SH-SY5Y (cell line): ENCODE measurements around the gene PDE6H.

Experiments
- GATA2 ChIP-seq: IDR thresholded peaks from 2 replicates; pipeline ENCODE4 v1.6.1; 2011; ENCODE audit warnings: mild to moderate bottlenecking, low read depth, low read length
- GATA3 ChIP-seq: IDR thresholded peaks from 2 replicates; pipeline ENCODE4 v1.6.1; 2011; ENCODE audit warnings: low read depth, mild to moderate bottlenecking, low read length, moderate library complexity

Gene PDE6H

DNA sequence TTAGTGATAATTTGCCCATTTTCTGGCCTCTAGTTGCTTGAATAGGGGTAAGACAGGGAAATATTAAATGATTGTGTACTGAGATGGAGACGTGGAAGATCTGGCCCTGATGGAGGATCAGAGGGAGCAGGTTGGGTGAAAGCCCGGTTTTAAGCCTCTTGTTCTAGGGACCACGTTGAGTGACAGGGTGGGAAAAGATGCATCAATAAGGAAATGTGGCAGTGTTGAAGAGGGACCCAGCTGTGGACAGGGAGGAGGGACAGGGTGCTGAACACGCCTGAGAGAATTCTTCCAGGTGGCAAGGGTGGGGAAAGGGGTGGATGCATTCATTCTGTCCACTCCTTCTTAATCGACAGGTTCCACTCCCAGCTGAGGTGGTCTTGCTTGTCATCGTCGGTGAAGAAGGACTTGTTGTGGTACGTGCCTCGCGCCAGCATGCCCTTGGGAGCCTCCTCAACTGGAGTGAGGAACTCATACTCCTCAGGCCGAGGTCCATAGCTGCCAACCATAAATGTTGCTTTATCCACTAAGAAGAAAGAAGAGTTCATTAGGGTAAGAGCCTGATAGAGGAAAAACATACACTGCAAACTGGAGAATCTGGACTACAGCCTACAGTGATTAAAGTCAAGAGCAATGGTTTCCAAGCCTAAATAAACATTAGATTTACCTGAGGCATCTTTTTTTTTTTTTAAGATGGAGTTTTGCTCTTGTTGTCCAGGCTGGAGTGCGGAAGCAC, 30.5 kb upstream of the PDE6H start:
- TF ChIP-seq GATA3 (no peak), GATA2 (no peak)

DNA sequence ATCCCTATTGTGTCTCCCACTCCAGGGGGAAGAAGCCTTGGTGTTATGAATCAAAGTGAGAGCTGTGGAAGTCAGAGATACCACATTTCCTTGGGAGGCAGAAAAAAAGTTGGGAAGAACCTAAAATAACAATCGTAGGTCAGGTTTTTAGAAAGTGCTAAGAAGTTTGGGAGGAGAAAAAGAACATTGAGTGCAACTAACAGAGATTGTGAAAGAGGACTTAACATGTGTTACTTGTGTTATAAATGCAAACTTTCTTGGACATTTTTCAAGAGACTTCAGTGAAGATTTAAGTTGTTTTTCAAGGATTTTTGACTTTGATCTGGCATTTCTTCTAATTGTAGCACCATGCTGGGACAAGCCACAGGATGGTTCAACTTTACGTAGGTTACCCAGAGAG, 26.7 kb upstream of the PDE6H start:
- no peak for TF ChIP-seq GATA3
- no peak for TF ChIP-seq GATA2

DNA sequence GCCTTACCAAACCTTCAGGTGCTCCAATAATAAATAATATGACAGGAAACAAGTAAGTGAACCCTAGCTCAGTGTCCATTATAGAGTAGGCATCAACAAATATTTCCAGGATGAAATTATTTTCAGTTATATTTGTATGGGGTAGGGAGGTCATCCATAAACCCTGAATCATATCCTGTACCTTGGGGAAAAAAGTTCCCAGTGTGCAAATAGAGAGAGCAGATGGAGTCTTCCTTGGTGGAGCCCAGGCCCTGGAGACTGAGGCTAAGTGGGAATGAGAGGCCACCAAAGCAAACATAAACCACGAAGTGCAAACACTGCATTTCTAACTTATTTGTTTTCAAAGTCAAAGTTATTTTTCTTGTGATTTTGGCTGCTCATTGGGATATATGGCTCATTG, 26.0 kb upstream of the PDE6H start:
- TF ChIP-seq GATA3 (no peak), GATA2 (no peak)

DNA sequence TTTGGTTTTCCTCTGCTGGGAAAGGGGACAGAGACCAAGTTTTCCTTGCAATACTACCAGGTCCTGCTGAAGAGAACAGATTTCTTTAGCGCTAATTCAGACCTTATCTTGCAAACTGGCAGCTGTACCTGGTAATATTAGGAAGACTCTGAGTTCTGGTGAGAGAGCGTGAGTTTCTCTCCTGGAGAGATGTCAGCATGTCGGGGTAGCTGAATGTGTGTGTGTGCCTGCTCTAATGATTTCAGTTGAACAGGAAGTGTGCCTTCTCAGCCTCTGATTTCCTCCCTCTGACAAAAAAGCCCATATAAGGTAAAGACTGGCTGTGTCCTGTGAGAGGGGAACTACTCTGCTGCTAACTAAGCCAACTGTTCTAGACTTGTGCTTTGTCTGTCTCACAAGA, 24.2 kb upstream of the PDE6H start:
- TF ChIP-seq GATA3 (no peak), GATA2 (no peak)

DNA sequence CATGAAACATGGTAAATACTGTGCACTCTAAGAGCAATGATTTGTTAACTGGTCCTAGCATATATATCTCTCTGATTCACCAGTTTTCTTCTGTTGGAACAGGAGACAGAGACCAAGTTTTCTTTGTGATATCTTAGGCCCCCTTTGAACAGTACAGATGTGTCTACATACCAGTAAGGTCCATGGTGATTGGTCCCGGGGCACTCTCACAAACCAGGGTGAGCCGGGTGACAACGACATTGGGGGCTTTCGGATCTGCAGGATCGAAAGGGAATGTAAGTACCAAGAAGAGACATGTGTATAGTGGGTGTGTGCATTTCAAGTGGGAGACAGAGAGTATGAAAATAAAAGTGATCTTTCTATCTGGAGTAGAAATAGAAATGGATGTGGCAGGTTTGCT, 23.2 kb upstream of the PDE6H start:
- TF ChIP-seq GATA3 = no peak
- no peak for TF ChIP-seq GATA2

DNA sequence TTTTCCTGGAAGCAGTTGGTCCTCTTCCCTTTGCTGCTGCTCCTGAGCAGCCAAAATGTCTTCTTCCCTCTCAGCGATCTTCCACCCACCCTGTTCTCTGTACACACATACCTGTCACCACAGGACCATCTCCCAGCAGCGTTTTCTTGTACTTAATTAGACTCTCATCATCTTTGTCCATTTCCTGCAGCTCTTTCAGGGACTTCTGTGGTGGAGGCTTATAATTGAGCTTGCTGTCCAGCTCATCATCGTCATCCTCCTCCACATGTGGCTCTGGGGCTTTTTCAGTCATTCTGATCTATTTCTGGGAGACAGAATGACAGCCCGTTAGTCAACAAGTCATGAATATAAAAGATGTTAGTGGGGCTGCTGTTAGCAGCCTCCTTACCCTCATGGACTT, 22.4 kb upstream of the PDE6H start:
- TF ChIP-seq GATA3 = no peak

DNA sequence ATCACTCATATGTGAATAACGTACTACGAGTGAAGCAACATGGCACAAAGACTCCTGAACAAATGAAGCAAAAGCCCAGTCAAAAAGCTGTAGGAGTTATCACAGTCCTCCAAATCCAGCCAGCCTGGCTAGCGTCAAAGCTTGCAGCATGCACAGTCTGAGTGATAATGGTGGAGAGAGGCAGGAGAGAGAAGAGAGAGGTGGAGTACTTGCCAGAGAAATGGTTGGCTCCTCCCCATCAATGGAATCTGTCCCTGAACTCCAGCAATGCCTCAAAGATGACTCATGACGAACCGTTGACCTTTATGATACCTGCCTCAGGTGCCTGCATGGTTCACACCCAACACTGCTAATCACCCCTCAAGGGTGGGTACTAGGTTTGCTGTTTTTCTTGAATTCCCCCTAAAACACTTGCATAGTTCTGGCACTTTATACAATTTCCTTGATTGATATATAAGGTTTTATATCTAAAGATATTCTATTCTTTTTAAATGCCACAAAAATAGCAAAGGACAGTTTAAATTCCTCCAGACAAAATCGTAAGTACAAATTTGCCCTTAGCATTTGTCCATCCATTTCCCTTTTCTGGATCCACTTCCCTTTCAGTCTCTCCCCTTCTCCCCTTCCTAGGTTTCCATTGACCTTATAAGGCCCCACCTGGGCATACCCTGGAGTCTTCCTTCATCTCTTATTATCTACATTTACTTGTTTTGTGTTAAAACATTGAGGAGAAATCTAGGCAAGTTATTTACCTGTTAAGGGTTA, 21.7 kb upstream of the PDE6H start:
- TF ChIP-seq GATA3 = no peak
- TF ChIP-seq GATA2 = no peak

DNA sequence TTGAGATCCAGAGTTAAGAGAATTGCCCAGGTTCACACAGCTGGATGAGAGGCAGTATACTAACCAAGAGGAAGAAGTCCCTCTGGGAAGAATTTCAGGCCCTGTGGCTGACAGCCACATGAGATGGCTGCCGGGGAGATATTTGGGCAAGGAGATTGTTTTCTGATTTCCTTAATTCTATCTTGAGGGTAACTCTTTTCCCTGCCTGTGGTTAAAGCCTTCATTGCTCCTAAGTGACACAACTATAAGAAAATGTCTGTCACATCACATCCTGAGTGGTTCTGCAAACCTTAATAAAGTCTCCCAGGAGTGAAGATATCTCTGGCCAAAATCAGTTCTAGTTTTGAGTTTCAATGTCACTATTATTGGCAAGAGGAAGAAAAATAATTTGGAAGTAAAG, 21.0 kb upstream of the PDE6H start:
- no peak for TF ChIP-seq GATA3
- no peak for TF ChIP-seq GATA2

DNA sequence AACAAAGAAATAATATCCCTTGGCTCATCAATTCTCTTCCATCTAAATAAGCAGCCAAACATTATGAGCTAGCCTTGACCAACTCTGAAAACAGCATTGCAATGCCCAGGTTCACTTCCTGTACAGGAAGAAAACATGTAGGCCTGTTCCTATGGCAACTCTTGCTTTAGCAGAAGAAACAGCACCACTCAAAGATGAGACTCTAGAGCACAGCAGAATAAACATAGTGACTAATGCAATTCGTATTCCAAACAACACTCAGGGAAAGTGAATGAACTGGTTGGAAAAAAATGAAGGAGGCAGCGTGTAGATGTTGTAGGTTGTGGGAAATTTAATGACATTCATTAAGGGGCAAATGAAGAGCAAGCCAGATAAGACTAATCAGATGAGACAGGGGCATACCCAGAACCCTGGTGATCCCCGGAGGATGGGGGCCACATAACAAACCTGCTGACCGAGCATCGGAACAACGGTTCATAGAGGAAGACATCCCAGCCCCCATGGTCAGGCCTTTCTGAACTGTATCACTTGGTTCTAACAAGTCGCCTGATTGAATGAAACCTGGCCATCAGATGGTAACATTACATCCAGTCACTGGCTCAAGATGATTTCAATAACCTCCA, 20.4 kb upstream of the PDE6H start:
- TF ChIP-seq GATA3 = no peak
- no peak for TF ChIP-seq GATA2

DNA sequence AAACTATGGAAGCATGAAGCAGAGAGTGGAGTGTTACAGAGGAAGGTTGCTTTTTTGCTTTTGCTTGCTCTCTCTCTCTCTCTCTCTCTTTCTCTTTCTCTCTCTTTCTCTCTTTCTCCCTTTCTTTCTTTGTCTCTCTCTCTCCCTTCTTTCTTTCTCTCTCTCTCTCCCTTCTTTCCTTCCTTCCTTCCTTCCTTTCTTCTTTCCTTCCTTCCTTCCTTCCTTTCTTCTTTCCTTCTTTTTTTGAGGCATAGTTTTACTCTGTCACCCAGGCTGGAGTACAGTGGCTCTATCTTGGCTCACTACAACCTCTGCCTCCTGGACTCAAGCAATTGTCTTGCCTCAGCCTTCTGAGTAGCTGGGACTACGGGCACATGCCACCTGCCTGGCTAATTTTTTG, 19.1 kb upstream of the PDE6H start:
- TF ChIP-seq GATA3 (no peak), GATA2 (no peak)

DNA sequence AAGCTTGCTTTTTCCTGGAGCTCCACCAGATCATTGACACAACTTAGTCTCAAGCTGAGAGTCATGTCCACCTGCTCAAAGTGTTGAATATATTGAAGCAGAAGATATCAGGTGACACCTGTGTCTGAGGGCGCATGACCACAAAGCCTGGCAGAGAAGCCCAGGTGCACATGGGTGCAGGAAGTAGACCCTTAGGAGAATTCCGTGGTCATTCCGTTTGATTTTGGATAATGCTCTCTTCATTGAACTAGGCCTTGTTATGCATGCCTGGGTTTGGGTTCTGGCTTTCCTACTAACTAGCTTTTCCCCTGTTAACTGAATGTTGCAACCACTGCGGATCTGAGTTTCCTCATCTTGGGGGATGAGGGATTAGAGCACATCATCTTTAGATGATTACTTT, 18.6 kb upstream of the PDE6H start:
- TF ChIP-seq GATA3 = no peak
- TF ChIP-seq GATA2 = no peak

DNA sequence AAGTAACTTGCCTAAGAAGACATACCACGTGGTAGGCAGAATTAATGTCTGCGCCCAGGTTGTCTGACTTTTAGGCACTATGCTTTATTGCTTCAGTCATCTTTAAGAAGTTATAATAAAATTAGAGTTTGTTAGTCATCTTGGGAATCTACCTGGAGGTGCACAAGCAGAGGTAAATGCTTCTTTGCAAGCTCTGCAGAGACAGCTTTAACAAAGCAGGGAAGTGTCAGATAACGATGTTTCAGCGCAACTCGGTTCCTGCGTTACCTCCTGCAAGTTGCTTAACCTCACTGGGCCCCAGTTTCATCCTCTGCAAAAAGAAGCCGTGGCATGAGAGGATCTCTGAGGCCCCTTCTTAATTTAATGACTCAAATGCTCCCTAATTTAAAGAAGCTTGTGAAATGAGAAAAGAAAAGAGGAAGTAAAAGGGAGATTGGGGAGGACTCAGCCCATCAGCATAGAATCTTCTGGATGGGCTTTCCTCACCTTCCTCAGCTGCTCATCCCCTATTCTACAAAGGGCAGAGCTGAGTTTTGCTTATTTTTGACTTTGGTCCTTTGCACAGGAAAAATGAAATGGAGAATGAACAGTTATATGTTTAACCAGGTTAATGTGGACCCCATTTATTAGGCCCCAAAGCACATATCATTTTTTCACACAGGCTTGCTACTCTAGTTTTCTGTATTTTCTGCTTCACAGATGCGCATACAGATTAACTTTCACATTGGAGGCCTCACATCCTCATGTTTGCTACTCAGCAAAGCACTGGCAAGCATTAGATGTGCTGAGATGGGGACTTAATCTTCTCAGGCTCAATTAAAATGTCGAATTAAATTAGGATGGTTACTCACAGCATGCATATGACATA, 16.6 kb upstream of the PDE6H start:
- TF ChIP-seq GATA3 = no peak
- no peak for TF ChIP-seq GATA2

DNA sequence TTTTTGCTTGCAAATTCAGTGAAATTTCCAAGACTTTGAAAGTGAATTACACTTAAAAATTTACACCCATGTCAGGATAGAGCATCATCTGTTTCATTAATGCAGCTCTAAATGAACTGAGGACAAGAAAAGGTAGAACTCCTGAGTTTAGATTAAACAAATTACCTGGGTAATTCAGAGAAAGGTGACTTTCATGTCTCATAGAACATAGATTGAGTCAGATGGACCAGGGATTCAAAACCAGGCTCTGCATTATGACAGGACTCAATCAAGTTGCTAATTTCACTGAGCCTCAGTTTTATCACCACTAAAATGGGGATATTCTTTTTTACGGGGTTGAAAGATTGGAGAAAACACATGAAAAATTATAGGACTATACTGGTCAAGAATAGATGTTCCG, 15.9 kb upstream of the PDE6H start:
- TF ChIP-seq GATA2 (no peak), GATA3 (no peak)

DNA sequence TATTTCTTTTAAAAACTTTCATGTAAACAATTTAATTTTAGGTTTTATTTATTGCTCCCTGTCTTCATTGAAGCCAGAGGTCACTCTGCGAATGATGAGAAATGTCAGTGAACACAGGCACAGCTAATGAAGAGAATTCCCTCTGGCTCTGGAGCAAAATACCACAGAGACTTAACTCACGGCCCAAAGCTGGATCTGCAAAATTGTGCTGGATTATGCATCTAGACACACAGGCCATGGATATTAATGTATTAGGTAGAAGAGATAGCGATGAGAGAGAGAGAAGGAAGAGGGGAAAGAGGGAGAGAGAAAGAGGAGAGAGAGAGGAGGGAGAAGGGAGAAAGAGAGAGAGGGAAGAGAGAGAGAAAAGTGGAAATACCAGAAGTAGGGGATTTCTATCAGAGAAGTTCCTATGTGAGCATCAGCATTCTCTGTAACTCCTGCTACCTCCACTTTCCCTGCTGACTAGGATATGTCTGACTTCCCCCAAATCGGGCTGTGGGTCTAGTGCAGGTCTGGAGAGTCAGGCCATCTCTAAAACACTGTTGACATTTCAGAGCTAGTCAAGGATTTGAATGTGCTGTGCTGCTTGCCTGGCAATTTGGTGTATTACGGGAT, 15.2 kb upstream of the PDE6H start:
- TF ChIP-seq GATA3 = no peak
- no peak for TF ChIP-seq GATA2
